ENCODE measurements around the gene RSPO4. TPM values are rescaled to one million over a fixed set of nuclear protein-coding genes. Genes with fewer than 3 reads are reported as not detected.

RSPO4 gene
- total RNA-seq, 1 experiment from 2014 or later: not detected

- Histone ChIP-seq H3K79me2 (ENCODE audit: low read depth) (no peaks in the 10 kb centered on the region), H3K4me3 (no peak overlapping the region), H3K9me3 (ENCODE audit: insufficient read depth, low read depth) (0 out of 2 replicates have a peak, but pooled peaks cover under 1% of the 10 kb centered on the region), H3F3A (ENCODE audit: insufficient read depth, low read depth) (no peaks in the 10 kb centered on the region), H3K4me1 (replicated peaks; ENCODE audit: insufficient read depth) (no peaks in the 10 kb centered on the region), H3K9me2 (ENCODE audit: insufficient read depth) (no peaks in the 10 kb centered on the region), H2AFZ (no peak overlapping the region), H3K27ac (no peak overlapping the region), H3K4me2 (no peak overlapping the region), H4K20me1 (ENCODE audit: insufficient read depth) (no peaks in the 10 kb centered on the region), H3K27me3 (ENCODE audit: insufficient read depth, low read depth) (peaks cover 30% of the 10 kb centered on the region), H3K36me3 (ENCODE audit: low read depth) (no peaks in the 10 kb centered on the region)
- intact Hi-C loops (cut with micrococcal nuclease; ENCODE audit: unreplicated experiment): no loop called here
- no TSS peak for BruUV-seq (replicated peaks)
- TF ChIP-seq CTCF (conservative IDR thresholded peaks at IDR 0.05): no peak
- no peak for TF ChIP-seq EZH2 (IDR thresholded peaks at IDR 0.05; ENCODE audit: low read depth)
- DNase-seq: no peak
- ChIA-PET CTCF (no interaction called here), POLR2A (ENCODE audit: unreplicated experiment) (no interaction called here)
These were observed 76.6 kb downstream of the RSPO4 start for GRCh38 chr20:925516-925915.

GRCh38 chr20:924639-925038 lies 77.5 kb downstream of the RSPO4 start:
- Histone ChIP-seq H3K9me3 (ENCODE audit: insufficient read depth, low read depth) (no peaks in the 10 kb centered on the region), H3K4me3 (no peak overlapping the region), H3K4me1 (replicated peaks; ENCODE audit: insufficient read depth) (no peaks in the 10 kb centered on the region), H3K9me2 (ENCODE audit: insufficient read depth) (no peaks in the 10 kb centered on the region), H3K27me3 (ENCODE audit: insufficient read depth, low read depth) (peaks cover 30% of the 10 kb centered on the region), H2AFZ (no peak overlapping the region), H3F3A (ENCODE audit: insufficient read depth, low read depth) (no peaks in the 10 kb centered on the region), H3K4me2 (no peak overlapping the region), H3K36me3 (ENCODE audit: low read depth) (no peaks in the 10 kb centered on the region), H3K79me2 (ENCODE audit: low read depth) (no peaks in the 10 kb centered on the region), H4K20me1 (ENCODE audit: insufficient read depth) (no peaks in the 10 kb centered on the region), H3K27ac (no peak overlapping the region)
- TF ChIP-seq EZH2 (IDR thresholded peaks at IDR 0.05; ENCODE audit: low read depth): no peak
- no peak for TF ChIP-seq CTCF (conservative IDR thresholded peaks at IDR 0.05)
- CTCF ChIA-PET: no interaction called here
- BruUV-seq (replicated peaks): no TSS peak
- intact Hi-C loops (cut with micrococcal nuclease; ENCODE audit: unreplicated experiment): no loop called here
- POLR2A ChIA-PET (ENCODE audit: unreplicated experiment): no interaction called here
- DNase-seq: no peak

GRCh38 chr20:922781-923180 lies 79.3 kb downstream of the RSPO4 start:
- H3K4me3 ChIP-seq: no peak overlapping the region
- H3K27ac ChIP-seq: no peak overlapping the region
- no peaks in the 10 kb centered on the region for H3F3A ChIP-seq (ENCODE audit: insufficient read depth, low read depth)
- BruUV-seq (replicated peaks): no TSS peak
- H2AFZ ChIP-seq: no peak overlapping the region
- H3K4me2 ChIP-seq: no peak overlapping the region
- H3K9me2 ChIP-seq (ENCODE audit: insufficient read depth): no peaks in the 10 kb centered on the region
- no peaks in the 10 kb centered on the region for H3K79me2 ChIP-seq (ENCODE audit: low read depth)
- TF ChIP-seq CTCF (conservative IDR thresholded peaks at IDR 0.05) (no peak), EZH2 (IDR thresholded peaks at IDR 0.05; ENCODE audit: low read depth) (no peak)
- ChIA-PET POLR2A (ENCODE audit: unreplicated experiment) (no interaction called here), CTCF (no interaction called here)
- peaks cover 22% of the 10 kb centered on the region for H3K27me3 ChIP-seq (ENCODE audit: insufficient read depth, low read depth)
- no peak for DNase-seq
- intact Hi-C loops (cut with micrococcal nuclease; ENCODE audit: unreplicated experiment): no loop called here
- no peaks in the 10 kb centered on the region for H4K20me1 ChIP-seq (ENCODE audit: insufficient read depth)
- no peaks in the 10 kb centered on the region for H3K4me1 ChIP-seq (replicated peaks; ENCODE audit: insufficient read depth)
- H3K9me3 ChIP-seq (ENCODE audit: insufficient read depth, low read depth): no peaks in the 10 kb centered on the region
- no peaks in the 10 kb centered on the region for H3K36me3 ChIP-seq (ENCODE audit: low read depth)

Measured in PC-9 (cell line).